Right lung (tissue), 5 donors: ENCODE results near the gene SLC9A6. TPM values are rescaled to one million over a fixed set of nuclear protein-coding genes. Genes with fewer than 3 reads are reported as not detected.
"Not testable (repeated sequence)": the region's sequence is repeated elsewhere in the genome, so short reads cannot be mapped to it uniquely, and the experiment has no call there.

Experiments
- DNase-seq, 2 donors: peaks; one replicate each; pipeline ENCODE4 v3.0.0-alpha.2; 2013
- polyA plus RNA-seq, 5 donors: library from polyadenylated mRNA; unstranded; fragments of 120-200 nt; gene quantifications; one replicate each; pipeline versions ENCODE4 v1.2.1 to v1.2.3, GENCODE V29; 2013; ENCODE audit warnings: inconsistent platforms in 1 of 5, low replicate concordance in 1 of 5; ENCODE audit not compliant: insufficient read length in 5 of 5, insufficient read depth in 1 of 5

SLC9A6 gene
- polyA plus RNA-seq, 5 donors: 16.9 to 25.1 (median 22.3) TPM

DNA sequence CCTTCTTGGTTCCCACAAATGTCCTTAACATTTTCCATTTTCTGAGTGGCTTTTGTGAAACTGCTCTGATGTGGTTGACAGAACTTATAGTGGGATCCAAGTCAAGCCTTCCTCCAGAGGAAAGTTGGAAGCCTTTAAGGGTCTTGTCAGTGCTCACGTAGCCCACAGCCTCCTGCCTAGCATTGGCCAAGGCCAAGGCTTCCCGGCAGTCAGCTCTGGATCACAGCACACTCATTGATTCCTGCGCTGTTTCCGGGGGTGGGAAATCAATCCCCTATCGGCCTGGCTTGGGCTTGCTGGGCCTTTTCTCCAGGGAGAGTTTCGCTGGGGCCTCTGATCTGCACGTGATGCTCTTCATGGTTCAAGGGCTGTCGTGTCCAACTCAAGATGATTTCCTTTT is 76.1 kb downstream of the SLC9A6 start:
- no peak for DNase-seq

- no peak for DNase-seq
These were observed 76.5 kb downstream of the SLC9A6 start for GRCh38 chrX:136061696-136062095.

GRCh38 chrX:136063340-136064079 is 78.3 kb downstream of the SLC9A6 start:
- no peak for DNase-seq

DNA sequence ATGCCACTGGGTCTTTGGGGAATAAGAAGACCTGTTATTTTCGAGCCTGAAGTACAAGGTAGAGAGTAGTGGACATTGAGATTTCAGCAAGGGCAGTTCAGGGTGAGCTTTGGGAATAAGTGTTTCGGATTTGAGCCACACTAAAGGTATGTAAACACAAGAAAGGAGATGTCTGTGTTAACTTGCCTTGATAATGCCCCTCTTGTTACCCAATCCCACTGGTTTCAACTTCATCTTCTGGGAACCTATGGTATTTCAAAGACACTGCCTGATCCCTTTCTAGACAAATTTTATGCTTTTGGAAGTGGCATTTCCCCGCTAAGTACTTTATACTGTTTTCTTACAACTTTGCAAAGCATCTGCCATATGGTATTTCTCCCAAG is 79.4 kb downstream of the SLC9A6 start:
- no peak for DNase-seq

DNA sequence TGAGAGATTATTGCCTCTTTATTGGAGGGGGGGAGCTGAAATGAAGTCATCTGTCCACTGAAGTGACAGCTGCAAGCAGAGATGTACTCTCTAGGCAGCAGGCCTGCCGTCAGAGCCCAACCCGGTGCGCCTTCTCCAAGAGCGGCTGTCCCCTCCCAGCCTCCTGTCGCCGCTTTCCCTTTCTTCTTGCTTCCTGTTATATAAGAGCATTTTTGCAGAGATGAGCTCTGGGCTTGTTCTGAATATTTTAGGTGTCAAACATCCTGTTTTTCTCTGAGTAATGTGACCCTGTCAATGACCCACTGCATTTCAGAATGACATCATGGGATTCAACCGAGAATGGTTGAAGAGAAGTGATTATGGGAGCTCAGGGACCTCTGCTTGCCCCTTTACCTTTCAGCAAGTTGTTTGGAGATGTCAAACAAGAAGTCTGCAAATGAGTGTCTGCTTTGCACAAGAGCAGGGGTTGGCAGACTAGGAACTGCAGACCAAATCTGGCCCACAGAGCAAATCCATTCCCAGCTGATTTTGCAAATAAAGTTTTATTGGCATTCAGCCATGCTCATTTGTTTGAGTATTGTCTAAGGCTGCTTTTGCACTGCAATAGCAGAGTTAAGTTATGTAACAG is 79.9 kb downstream of the SLC9A6 start:
- peak in 1 of 2 donors; percentile 38 for DNase-seq

GRCh38 chrX:136067097-136067496 is 81.9 kb downstream of the SLC9A6 start:
- no peak for DNase-seq

GRCh38 chrX:136067966-136068365 is 82.7 kb downstream of the SLC9A6 start:
- DNase-seq: no peak

GRCh38 chrX:136076942-136077341 is 91.7 kb downstream of the SLC9A6 start:
- no peak for DNase-seq

GRCh38 chrX:136080766-136081165 is 95.5 kb downstream of the SLC9A6 start:
- no peak for DNase-seq

DNA sequence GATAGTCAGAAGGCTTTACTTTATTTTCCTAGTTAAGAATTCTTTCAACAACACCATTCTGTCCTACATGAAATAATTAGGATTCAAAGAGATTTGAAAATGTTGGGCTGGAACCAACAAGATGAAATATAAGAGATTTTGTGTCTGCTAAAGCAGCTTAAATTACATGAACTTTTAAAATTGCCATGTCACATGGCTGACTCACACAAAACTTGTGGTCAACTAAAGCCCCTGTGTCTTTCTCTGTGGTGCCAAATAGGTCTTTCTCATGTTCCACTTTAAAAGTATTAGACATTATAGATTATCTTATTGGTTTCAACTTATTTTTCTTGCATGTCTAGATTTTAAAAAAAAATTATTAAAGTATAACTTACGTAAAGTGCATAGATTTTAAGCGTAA is 101.3 kb downstream of the SLC9A6 start:
- no peak for DNase-seq

GRCh38 chrX:136091898-136092297 is 106.7 kb downstream of the SLC9A6 start:
- not testable (repeated sequence) for DNase-seq

DNA sequence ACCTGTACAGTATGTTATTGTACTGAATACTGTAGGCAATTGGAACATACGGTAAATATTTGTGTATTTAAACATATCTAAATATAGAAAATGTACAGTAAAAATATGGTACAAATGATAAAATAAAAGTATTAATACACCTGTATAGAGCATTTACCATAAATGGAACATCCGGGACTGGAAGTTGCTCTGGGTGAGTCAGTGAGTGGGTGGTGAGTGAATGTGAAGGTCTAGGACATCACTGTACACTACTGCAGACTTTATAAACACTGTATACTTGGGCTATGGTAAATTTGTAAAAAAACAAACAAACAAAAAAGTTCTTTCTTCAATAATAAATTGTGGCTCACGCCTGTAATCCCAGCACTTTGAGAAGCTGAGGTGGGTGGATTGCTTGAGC is 109.7 kb downstream of the SLC9A6 start:
- no peak for DNase-seq

Other genes starting within 250 kb of the SLC9A6 start
- 10 to 100 TPM in 3 of 5 donors, not detected in 2; 16.7 to 25.1 (median 17.0) TPM for gene CT45A3, start 217.2 kb upstream of the SLC9A6 start, polyA plus RNA-seq
- gene CT45A5, start 199.9 kb upstream of the SLC9A6 start, polyA plus RNA-seq: 10 to 100 TPM; 35.8 to 48.3 (median 44.7) TPM
- gene CT45A6, start 182.6 kb upstream of the SLC9A6 start, polyA plus RNA-seq: 1 to 10 TPM in 1 of 5 donors, not detected in 4; 5.0 TPM
- gene CT45A2, start 165.4 kb upstream of the SLC9A6 start, polyA plus RNA-seq: 10 to 100 TPM in 2 of 5 donors, 1 to 10 TPM in 1, under 1 TPM in 1, not detected in 1; 0.45 to 17.7 (median 6.8) TPM
- gene CT45A7, start 148.2 kb upstream of the SLC9A6 start, polyA plus RNA-seq: not detected
- gene CT45A8, start 130.9 kb upstream of the SLC9A6 start, polyA plus RNA-seq: not detected
- not detected for gene CT45A9, start 113.6 kb upstream of the SLC9A6 start, polyA plus RNA-seq
- gene CT45A10, start 92.0 kb upstream of the SLC9A6 start, polyA plus RNA-seq: 10 to 100 TPM in 3 of 5 donors, 1 to 10 TPM in 2; 4.4 to 18.8 (median 14.2) TPM
- under 1 TPM in 2 of 5 donors, not detected in 3; 0.04 TPM for gene SAGE1, start 91.7 kb upstream of the SLC9A6 start, polyA plus RNA-seq
- gene MMGT1, start 11.4 kb upstream of the SLC9A6 start, polyA plus RNA-seq: 10 to 100 TPM; 25.2 to 30.8 (median 28.4) TPM
- gene FHL1, start 162.1 kb downstream of the SLC9A6 start, polyA plus RNA-seq: 100 to 1,000 TPM; 253 to 309 (median 268) TPM